Left ventricle myocardium superior (tissue), 1 donor: ENCODE data around the gene MROH9. TPM values are rescaled to one million over a fixed set of nuclear protein-coding genes. Genes with fewer than 3 reads are reported as not detected.
"Not testable (repeated sequence)": the region's sequence is repeated elsewhere in the genome, so short reads cannot be mapped to it uniquely, and the experiment has no call there.

Source experiments
- ATAC-seq: fragments of 200-7000 bp; cut with Tn5 transposase; one replicate; pipeline ENCODE4 v1.9.1; 2020; ENCODE audit warnings: mild to moderate bottlenecking, moderate library complexity
- DNase-seq: peaks from one replicate; pipeline ENCODE4 v3.0.0-alpha.2; 2020
- intact Hi-C: fragments of 100-400 bp; cut with micrococcal nuclease; formaldehyde crosslinking; loops from one replicate; pipeline ENCODE4 v1.11.0; 2022
- long read RNA-seq: library from polyadenylated mRNA; unstranded; transcript quantifications from one replicate; pipeline ENCODE4 v2.0.0, GENCODE V29; 2021
- total RNA-seq: library from RNA; stranded (reverse); fragmentation: NEBNext Ultra II Directional; extraction: Animal tissue kit (Norgen Biotek cat#: 25700); gene quantifications from one replicate; pipeline ENCODE4 v1.2.1, GENCODE V29; 2021
- donor health status: DM: no; HTN: yes; CAD: no; lungs with severe emphysema.

MROH9 gene
- not detected for total RNA-seq
- long read RNA-seq = 0 reads

- ATAC-seq (no peak), DNase-seq (no peak)
- intact Hi-C loops = no loop called here
Measured at GRCh38 chr1:170935231-170935630, at the start of gene MROH9. Gene MROH9, plus strand, starts transcription at chr1:170935534. Its CDS starts 10,023 bp downstream, at chr1:170945557.

- DNase-seq (no peak), ATAC-seq (peak; percentile 34)
- intact Hi-C loops = no loop called here
Measured at GRCh38 chr1:170885551-170885950, 49.8 kb upstream of the MROH9 start.

GRCh38 chr1:170886460-170886859 is 48.9 kb upstream of the MROH9 start:
- ATAC-seq (no peak), DNase-seq (no peak)
- intact Hi-C loops = no loop called here

GRCh38 chr1:170887726-170888125 is 47.6 kb upstream of the MROH9 start:
- intact Hi-C loops = no loop called here
- no peak for DNase-seq
- ATAC-seq = no peak

- no peak for DNase-seq
- ATAC-seq = no peak
- intact Hi-C loops = no loop called here
Measured at GRCh38 chr1:170891872-170892271, 43.5 kb upstream of the MROH9 start.

GRCh38 chr1:170893655-170894297 is 41.6 kb upstream of the MROH9 start:
- DNase-seq (no peak), ATAC-seq (no peak)
- intact Hi-C loops = no loop called here

- ATAC-seq = peak; percentile 29
- DNase-seq = no peak
- intact Hi-C loops = no loop called here
Measured at GRCh38 chr1:170903961-170904360, 31.4 kb upstream of the MROH9 start.

- DNase-seq (no peak), ATAC-seq (no peak)
- intact Hi-C loops = no loop called here
Measured at GRCh38 chr1:170908942-170909341, 26.4 kb upstream of the MROH9 start.

- no peak for ATAC-seq
- no peak for DNase-seq
- intact Hi-C loops = no loop called here
Measured at GRCh38 chr1:170910273-170910672, 25.1 kb upstream of the MROH9 start.

- ATAC-seq (no peak), DNase-seq (no peak)
- intact Hi-C loops = no loop called here
Measured at GRCh38 chr1:170917373-170917772, 18.0 kb upstream of the MROH9 start.

GRCh38 chr1:170924656-170925055 is 10.7 kb upstream of the MROH9 start:
- ATAC-seq, DNase-seq, intact Hi-C loops: not testable (repeated sequence)

GRCh38 chr1:170927955-170928840 is 7.1 kb upstream of the MROH9 start:
- intact Hi-C loops = no loop called here
- DNase-seq (no peak), ATAC-seq (no peak)

GRCh38 chr1:170929412-170929834 is 5.9 kb upstream of the MROH9 start:
- intact Hi-C loops = no loop called here
- ATAC-seq (peak; percentile 45), DNase-seq (no peak)

GRCh38 chr1:170929835-170930554 is 5.3 kb upstream of the MROH9 start:
- intact Hi-C loops = no loop called here
- peak; percentile 96 for ATAC-seq
- DNase-seq = no peak

GRCh38 chr1:170931650-170932049 is 3.7 kb upstream of the MROH9 start:
- no peak for DNase-seq
- no peak for ATAC-seq
- intact Hi-C loops = no loop called here

- intact Hi-C loops = no loop called here
- DNase-seq (no peak), ATAC-seq (no peak)
Measured at GRCh38 chr1:170932236-170932635, 3.1 kb upstream of the MROH9 start.

GRCh38 chr1:170938281-170938680 is 2.9 kb downstream of the MROH9 start:
- no peak for DNase-seq
- ATAC-seq = no peak
- intact Hi-C loops = no loop called here

GRCh38 chr1:170939476-170939875 is 4.1 kb downstream of the MROH9 start:
- no peak for ATAC-seq
- DNase-seq = no peak
- intact Hi-C loops = no loop called here

- DNase-seq, ATAC-seq, intact Hi-C loops: not testable (repeated sequence)
Measured at GRCh38 chr1:170951744-170952143, 16.4 kb downstream of the MROH9 start.

GRCh38 chr1:170959385-170959784 is 24.1 kb downstream of the MROH9 start:
- no peak for ATAC-seq
- intact Hi-C loops = no loop called here
- DNase-seq = no peak
